ENCODE measurements around the gene PARP12.
"Not testable (repeated sequence)": the region's sequence is repeated elsewhere in the genome, so short reads cannot be mapped to it uniquely, and the experiment has no call there.

Gene PARP12

DNA sequence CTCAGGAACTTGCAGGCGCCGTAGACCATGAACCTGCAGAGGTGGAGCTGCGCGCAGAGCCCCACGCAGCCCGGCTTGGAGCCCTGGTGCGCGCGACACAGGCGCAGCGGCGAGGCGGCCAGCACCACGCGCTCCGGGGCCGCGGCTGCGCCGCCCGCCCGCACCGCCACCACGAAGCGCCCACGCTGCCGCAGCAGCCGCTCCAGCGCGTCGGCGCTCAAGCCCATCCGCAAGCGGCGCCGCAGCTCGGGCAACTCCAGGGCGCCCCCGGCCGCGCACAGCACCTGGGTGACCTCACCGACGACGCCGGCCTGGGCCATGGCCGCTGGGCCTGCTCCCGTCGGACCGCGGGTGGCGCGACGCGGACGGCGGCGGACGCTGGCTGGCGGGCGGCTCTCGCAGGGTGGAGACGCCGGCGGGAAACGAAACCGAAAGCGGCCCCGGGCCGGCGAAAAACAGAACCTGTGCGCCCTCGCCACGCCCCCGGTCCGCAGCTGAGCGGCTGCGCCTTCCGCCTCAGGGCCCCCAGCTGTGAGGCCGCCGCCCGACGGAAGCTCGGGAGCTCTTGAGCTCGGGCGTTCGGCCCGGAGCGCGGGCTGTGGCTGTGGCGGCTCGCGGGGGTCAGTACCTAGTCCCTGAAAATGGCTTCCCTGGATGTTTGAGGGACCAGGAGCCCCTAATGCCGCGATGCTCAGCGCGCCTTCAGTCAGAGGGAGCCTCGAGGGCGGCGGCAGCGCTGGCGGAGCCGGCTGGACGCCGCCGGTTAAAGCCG, at the start of gene PARP12:
Gene PARP12 (minus strand): TSS at position 424 of the 772 bp plus-strand sequence. CDS start 104 bp downstream, at position 320.
- peak within 1 kb of the TSS; percentile 62 for H3K4me3 ChIP-seq (replicated peaks; ENCODE audit: low read depth, low read length)
- no peak for TF ChIP-seq CTCF (IDR thresholded peaks at IDR 0.05; ENCODE audit: low read length, missing control alignments)
- peak; percentile 83 for DNase-seq (ENCODE audit: low read depth)

DNA sequence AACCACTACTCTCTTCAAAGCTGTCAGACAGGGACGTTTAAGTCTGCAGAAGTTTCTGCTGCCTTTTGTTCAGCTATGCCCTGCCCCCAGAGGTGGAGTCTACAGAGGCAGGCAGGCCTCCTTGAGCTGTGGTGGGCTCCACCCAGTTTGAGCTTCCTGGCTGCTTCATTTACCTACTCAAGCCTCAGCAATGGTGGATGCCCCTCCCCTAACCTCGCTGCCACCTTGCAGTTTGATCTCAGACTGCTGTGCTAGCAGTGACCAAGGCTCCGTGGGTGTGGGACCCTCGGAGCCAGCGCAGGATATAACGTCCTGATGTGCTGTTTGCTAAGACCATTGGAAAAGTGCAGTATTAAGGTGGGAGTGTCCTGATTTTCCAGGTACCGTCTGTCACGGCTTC, 46.0 kb upstream of the PARP12 start:
- DNase-seq (ENCODE audit: low read depth); H3K4me3 ChIP-seq (replicated peaks; ENCODE audit: low read depth, low read length): not testable (repeated sequence)

GRCh38 chr7:140096459-140096858, 33.7 kb upstream of the PARP12 start:
- TF ChIP-seq CTCF (IDR thresholded peaks at IDR 0.05; ENCODE audit: low read length, missing control alignments), result no peak

GRCh38 chr7:140093375-140093774, 30.6 kb upstream of the PARP12 start:
- no peak for TF ChIP-seq CTCF (IDR thresholded peaks at IDR 0.05; ENCODE audit: low read length, missing control alignments)
- H3K4me3 ChIP-seq (replicated peaks; ENCODE audit: low read depth, low read length), result no peak overlapping the region
- no peak for DNase-seq (ENCODE audit: low read depth)

More at GRCh38 chr7:140096459-140096858, 33.7 kb upstream of the PARP12 start:
- no peak overlapping the region for H3K4me3 ChIP-seq (replicated peaks; ENCODE audit: low read depth, low read length)
- no peak for DNase-seq (ENCODE audit: low read depth)

DNA sequence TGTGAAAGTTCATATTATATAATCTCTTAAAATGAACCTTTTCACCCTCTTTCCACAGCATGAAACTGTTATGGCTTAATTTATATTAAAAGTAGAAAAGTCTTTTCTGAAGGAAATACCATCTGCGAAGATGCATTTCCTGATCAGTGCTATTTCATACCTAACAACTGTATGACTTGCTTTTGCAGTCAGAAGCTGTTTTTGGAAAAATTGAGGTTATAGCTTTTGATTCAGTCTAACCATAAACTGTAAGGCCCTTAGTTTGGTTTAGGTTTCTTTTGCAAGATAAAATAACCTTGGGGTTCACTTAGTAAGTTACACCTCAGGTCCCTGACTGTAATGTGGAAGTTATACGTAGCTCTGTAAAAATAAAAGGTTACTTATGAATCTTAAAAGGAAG, 22.7 kb upstream of the PARP12 start:
- H3K4me3 ChIP-seq (replicated peaks; ENCODE audit: low read depth, low read length), result no peak overlapping the region
- no peak for DNase-seq (ENCODE audit: low read depth)
- TF ChIP-seq CTCF (IDR thresholded peaks at IDR 0.05; ENCODE audit: low read length, missing control alignments), result no peak

GRCh38 chr7:140084972-140085371, 22.2 kb upstream of the PARP12 start:
- TF ChIP-seq CTCF (IDR thresholded peaks at IDR 0.05; ENCODE audit: low read length, missing control alignments), result no peak
- no peak overlapping the region for H3K4me3 ChIP-seq (replicated peaks; ENCODE audit: low read depth, low read length)
- DNase-seq (ENCODE audit: low read depth), result no peak

- TF ChIP-seq CTCF (IDR thresholded peaks at IDR 0.05; ENCODE audit: low read length, missing control alignments), result no peak
- no peak for DNase-seq (ENCODE audit: low read depth)
Measured at GRCh38 chr7:140084142-140084655, 21.4 kb upstream of the PARP12 start.

More at GRCh38 chr7:140084142-140084655, 21.4 kb upstream of the PARP12 start:
- H3K4me3 ChIP-seq (replicated peaks; ENCODE audit: low read depth, low read length), result no peak overlapping the region

Measured in fibroblast of pulmonary artery (primary cell).